IPS-11a (cell line): ENCODE data around the gene BLM.
"Not testable (repeated sequence)": the region's sequence is repeated elsewhere in the genome, so short reads cannot be mapped to it uniquely, and the experiment has no call there.

Experiments
- H3K4me3 ChIP-seq: one replicate; pipeline ENCODE4 v1.5.1; 2013; ENCODE audit warnings: low read depth, low read length, control low read depth

Gene BLM

GRCh38 chr15:90730290-90730689, 13.1 kb downstream of the BLM start:
- H3K4me3 ChIP-seq, result no peak overlapping the region

DNA sequence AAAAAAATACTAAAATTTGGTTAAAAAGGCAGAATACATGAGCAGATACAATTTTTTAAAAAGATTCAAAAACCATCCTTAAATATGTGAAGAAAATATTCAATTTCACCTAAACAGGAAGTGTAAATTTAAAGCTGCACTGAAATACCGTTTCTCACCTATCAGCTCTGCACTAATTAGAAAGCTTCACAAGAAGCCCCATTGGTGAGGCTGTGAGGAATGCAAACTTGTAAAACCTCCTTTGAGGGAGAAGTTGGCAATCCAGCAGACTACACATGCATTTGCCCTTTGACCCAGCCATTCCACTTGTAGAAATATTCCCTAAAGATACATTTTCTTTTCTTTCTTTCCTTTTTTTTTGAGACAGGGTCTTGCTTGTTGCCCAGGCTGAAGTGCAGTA, 18.8 kb downstream of the BLM start:
- H3K4me3 ChIP-seq, result no peak overlapping the region

DNA sequence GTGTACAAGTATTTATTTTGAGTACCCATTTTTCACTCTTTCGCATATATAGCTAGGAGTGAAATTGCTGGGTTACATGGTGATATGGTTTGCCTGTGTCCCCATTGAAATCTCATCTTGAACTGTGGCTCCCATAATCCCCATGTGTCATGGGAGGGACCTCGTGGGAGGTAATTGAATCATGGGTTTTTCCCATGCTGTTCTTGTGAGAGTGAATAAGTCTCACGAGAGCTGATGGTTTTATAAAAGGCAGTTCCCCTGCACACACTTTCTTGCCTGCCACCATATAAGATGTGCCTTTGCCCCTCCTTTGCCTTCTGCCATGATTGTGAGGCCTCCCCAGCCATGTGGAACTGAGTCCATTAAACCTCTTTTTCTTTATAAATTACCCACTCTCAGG, 23.4 kb downstream of the BLM start:
- not testable (repeated sequence) for H3K4me3 ChIP-seq

DNA sequence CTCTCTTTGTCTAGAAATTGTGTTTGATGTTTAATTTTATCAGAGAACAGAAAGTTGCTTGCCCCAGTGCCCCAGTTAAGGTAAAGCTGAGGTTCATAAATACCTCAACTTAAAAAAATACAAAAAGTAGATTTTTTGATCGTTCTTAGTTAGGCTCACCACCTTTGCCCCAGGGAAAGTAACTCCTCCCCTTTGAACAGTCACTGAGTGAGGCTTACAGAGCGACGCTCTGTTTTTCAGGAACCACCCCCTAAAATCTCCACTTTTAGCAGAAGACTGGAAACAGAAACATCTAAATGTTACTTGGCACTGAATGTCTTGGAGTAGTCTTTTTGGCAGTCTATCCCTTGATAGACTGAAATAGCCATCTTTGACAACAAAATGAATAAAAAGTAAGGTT, 24.9 kb downstream of the BLM start:
- no peak overlapping the region for H3K4me3 ChIP-seq

GRCh38 chr15:90743407-90743806, 26.3 kb downstream of the BLM start:
- H3K4me3 ChIP-seq, result no peak overlapping the region

- no peak overlapping the region for H3K4me3 ChIP-seq
These were observed 27.7 kb downstream of the BLM start for GRCh38 chr15:90744759-90745402.

DNA sequence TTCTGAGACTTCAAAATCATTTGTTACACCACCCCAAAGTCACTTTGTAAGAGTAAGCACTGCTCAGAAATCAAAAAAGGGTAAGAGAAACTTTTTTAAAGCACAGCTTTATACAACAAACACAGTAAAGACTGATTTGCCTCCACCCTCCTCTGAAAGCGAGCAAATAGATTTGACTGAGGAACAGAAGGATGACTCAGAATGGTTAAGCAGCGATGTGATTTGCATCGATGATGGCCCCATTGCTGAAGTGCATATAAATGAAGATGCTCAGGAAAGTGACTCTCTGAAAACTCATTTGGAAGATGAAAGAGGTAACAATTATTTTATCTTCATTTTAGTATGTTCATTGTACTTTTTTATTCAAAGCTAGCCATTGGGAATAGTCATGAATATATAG, 32.6 kb downstream of the BLM start:
- no peak overlapping the region for H3K4me3 ChIP-seq

DNA sequence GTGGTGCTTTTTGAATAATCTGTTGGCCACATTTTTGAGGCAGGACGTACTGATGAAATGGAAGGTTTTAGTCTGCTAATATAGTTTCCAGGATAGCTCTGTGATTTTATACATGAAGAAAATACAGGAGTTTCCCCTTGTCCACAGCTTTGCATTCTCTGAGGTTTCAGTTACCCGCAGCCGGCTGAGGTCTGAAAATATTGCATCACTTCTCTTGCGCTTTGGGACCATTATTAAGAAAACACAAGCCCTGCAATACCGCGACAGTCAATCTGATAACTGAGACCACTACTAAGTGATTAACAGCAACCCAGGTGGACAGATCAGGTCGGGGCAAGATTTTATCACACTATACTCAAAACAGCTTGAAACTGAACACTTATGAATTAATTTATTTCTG, 33.0 kb downstream of the BLM start:
- H3K4me3 ChIP-seq, result no peak overlapping the region

DNA sequence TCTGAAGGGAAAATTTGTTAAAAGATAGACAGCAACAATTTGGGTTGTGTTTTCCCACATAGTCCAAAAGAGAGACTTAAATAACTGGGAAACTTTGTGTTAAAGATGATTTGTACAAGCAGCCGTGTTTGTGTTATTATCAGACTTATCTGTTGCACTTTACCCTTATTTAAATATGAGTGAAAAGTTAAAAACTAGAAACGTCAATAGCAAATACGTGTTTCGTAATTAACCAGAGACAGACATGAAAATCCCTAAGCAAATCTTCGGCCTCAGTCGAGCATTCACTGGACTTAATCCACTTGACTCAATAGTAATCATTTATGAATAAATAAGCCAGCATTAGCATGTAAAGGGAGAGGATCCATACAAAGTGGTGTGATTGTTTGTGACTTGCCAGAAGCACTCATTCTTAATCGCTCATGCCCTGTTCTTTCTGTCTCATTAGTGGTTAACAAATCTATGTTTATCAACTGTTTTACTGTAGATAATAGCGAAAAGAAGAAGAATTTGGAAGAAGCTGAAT, 34.2 kb downstream of the BLM start:
- no peak overlapping the region for H3K4me3 ChIP-seq

DNA sequence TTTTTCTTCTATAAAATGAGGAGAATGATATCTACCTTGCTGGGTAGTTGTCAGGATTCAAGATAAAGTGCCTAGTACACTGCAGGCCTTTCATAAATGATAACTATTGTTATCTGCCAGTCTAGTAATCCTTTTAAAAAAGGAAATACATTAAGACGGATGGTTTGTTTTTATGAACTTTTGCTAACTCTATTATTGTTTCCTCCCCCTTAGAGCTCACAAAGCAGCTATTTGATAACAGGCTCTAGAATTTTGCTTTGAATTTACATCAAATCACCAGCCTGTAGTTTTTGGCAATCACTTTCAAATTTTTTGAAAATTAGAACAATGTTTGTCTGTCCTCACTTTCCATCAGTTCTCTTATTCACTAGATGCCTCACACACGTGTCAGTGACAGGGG, 39.8 kb downstream of the BLM start:
- H3K4me3 ChIP-seq, result no peak overlapping the region

DNA sequence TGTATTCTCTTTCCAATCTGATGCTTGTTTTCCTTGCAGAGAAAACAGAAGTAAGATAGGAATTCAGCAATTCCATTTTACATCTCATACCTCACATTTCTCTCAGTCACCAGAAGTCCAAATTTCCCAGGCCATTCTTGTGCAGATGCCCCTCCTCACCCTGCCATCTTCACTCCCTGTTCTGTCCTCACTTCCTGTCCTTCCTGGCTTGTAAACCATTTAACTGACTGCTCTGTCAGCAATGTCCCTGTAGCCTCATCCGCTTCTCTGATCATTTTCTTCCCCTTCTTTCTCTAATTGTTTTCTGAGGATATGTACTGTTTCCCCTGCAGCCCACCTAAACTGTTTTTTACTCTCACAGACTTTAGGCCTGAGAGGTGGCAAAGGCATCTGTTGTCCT, 40.3 kb downstream of the BLM start:
- no peak overlapping the region for H3K4me3 ChIP-seq

DNA sequence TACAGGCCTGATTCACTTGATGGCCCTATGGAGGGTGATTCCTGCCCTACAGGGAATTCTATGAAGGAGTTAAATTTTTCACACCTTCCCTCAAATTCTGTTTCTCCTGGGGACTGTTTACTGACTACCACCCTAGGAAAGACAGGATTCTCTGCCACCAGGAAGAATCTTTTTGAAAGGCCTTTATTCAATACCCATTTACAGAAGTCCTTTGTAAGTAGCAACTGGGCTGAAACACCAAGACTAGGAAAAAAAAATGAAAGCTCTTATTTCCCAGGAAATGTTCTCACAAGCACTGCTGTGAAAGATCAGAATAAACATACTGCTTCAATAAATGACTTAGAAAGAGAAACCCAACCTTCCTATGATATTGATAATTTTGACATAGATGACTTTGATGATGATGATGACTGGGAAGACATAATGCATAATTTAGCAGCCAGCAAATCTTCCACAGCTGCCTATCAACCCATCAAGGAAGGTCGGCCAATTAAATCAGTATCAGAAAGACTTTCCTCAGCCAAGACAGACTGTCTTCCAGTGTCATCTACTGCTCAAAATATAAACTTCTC, 43.6 kb downstream of the BLM start:
- no peak overlapping the region for H3K4me3 ChIP-seq

GRCh38 chr15:90761629-90762028, 44.5 kb downstream of the BLM start:
- no peak overlapping the region for H3K4me3 ChIP-seq

GRCh38 chr15:90762109-90762508, 45.0 kb downstream of the BLM start:
- H3K4me3 ChIP-seq, result no peak overlapping the region

GRCh38 chr15:90763366-90764099, 46.4 kb downstream of the BLM start:
- H3K4me3 ChIP-seq, result no peak overlapping the region

GRCh38 chr15:90765531-90765930, 48.4 kb downstream of the BLM start:
- H3K4me3 ChIP-seq, result no peak overlapping the region

- H3K4me3 ChIP-seq, result no peak overlapping the region
These were observed 48.8 kb downstream of the BLM start for GRCh38 chr15:90765966-90766365.

DNA sequence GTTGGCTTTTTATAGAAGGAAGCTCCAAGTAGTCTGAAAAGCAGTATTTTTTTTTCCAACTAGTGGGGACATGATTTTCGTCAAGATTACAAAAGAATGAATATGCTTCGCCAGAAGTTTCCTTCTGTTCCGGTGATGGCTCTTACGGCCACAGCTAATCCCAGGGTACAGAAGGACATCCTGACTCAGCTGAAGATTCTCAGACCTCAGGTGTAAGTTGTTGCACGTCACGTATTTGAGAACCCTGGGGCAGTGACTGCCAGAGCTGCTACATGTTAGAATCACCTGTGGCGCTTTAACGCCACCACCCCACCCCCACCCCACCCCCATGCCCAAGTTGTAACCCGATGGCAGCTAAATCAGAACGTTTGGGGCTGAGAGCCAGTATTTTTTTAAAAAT, 52.2 kb downstream of the BLM start:
- no peak overlapping the region for H3K4me3 ChIP-seq

- H3K4me3 ChIP-seq, result no peak overlapping the region
These were observed 56.3 kb downstream of the BLM start for GRCh38 chr15:90773485-90773884.

- no peak overlapping the region for H3K4me3 ChIP-seq
These were observed 57.8 kb downstream of the BLM start for GRCh38 chr15:90774731-90775514.

GRCh38 chr15:90780916-90781315, 63.8 kb downstream of the BLM start:
- H3K4me3 ChIP-seq, result no peak overlapping the region
